DOHH2 (cell line): Measurements from ENCODE around the gene ADRA1B.

ENCODE experiments used
- H3F3A ChIP-seq: fragments of 200-600 bp; sonication (generic), shearing (Covaris generic); 2 replicates; pipeline ENCODE4 v1.6.0; 2016; ENCODE audit warnings: antibody characterized with exemption, mild to moderate bottlenecking; ENCODE audit not compliant: control insufficient read depth, insufficient read depth
- H3K27ac ChIP-seq: fragments of 200-600 bp; sonication (generic); 2 replicates; pipeline ENCODE4 v1.5.1; 2014; ENCODE audit warnings: low read depth, mild to moderate bottlenecking, low read length, moderate library complexity
- H3K27me3 ChIP-seq: fragments of 200-600 bp; sonication (generic); 2 replicates; pipeline ENCODE4 v1.6.1; 2014; ENCODE audit warnings: mild to moderate bottlenecking, low read length, mixed read lengths; ENCODE audit not compliant: control insufficient read depth
- H3K36me3 ChIP-seq: fragments of 200-600 bp; sonication (generic); 2 replicates; pipeline ENCODE4 v1.6.1; 2014; ENCODE audit warnings: mild to moderate bottlenecking, low read length, moderate library complexity, mixed read lengths; ENCODE audit not compliant: control insufficient read depth
- H3K4me1 ChIP-seq: fragments of 200-600 bp; sonication (generic); 2 replicates; pipeline ENCODE4 v1.6.1; 2014; ENCODE audit warnings: mild to moderate bottlenecking, low read length, mixed read lengths; ENCODE audit not compliant: control insufficient read depth
- H3K4me2 ChIP-seq: fragments of 200-600 bp; sonication (generic); 2 replicates; pipeline ENCODE4 v1.6.0; 2014; ENCODE audit warnings: mild to moderate bottlenecking, low read length, moderate library complexity
- H3K4me3 ChIP-seq: fragments of 200-600 bp; sonication (generic); 2 replicates; pipeline ENCODE4 v1.5.1; 2014; ENCODE audit warnings: mild to moderate bottlenecking, low read length, mixed read lengths
- H3K79me2 ChIP-seq: fragments of 200-600 bp; sonication (generic); 2 replicates; pipeline ENCODE4 v1.6.1; 2014; ENCODE audit warnings: mild to moderate bottlenecking, low read length, mixed read lengths; ENCODE audit not compliant: control insufficient read depth
- H3K9me2 ChIP-seq: fragments of 200-600 bp; sonication (generic); replicated peaks from 2 replicates; pipeline ENCODE4 v1.6.1; 2014; ENCODE audit warnings: mild to moderate bottlenecking, low read length, mixed read lengths; ENCODE audit not compliant: control insufficient read depth
- H3K9me3 ChIP-seq: fragments of 200-600 bp; sonication (generic); 2 replicates; pipeline ENCODE4 v1.6.1; 2014; ENCODE audit warnings: antibody characterized with exemption, low read length, mixed read lengths; ENCODE audit not compliant: control insufficient read depth, insufficient read depth
- H4K20me1 ChIP-seq: fragments of 200-600 bp; sonication (generic); 2 replicates; pipeline ENCODE4 v1.6.0; 2014; ENCODE audit warnings: low read depth, mild to moderate bottlenecking, antibody characterized with exemption, low read length, moderate library complexity; ENCODE audit not compliant: control insufficient read depth, insufficient read depth
- CTCF ChIP-seq: fragments of 200-600 bp; sonication (generic); IDR thresholded peaks from one replicate; pipeline ENCODE4 v1.5.1; 2014; ENCODE audit warnings: antibody characterized with exemption, mild to moderate bottlenecking, low read depth, low read length; ENCODE audit not compliant: poor library complexity, severe bottlenecking
- EZH2phosphoT487 ChIP-seq: fragments of 200-600 bp; sonication (generic); IDR thresholded peaks from 2 replicates; pipeline ENCODE4 v1.6.1; 2017; ENCODE audit warnings: borderline replicate concordance, mild to moderate bottlenecking, antibody characterized with exemption, low read length, moderate library complexity, mixed read lengths

Gene ADRA1B

DNA sequence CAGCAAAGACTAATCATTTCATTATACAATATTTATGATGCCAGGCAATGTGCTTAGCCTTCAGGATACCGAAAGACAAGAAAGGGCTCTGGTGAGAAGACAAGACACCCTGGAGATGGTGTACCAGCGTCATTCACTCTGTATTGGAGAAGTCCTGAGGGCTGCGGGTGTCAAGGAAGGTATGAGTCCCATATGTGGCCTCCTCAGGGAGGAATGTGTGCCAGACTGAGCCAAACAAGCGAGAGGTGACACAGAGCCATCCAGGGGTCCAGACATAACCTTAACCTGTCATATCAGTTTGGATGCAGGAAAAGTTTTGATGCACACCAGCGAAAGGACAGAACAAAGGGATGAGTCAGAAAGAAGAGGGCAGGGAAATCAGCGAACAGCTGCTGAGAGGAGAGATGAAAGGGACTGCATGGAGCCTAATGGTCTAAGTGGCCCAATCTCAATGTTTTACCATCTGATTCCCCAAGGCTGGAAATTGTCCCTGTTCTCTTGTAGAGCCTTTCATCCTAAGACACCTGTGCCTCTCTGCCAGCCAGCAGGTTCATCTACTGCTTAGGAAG lies 38.9 kb downstream of the ADRA1B start:
- Histone ChIP-seq H3F3A (no peaks in the 10 kb centered on the region), H3K9me2 (no peaks in the 10 kb centered on the region), H3K4me2 (no peak overlapping the region), H3K27me3 (peaks cover 10% of the 10 kb centered on the region), H3K4me3 (no peak overlapping the region), H3K9me3 (no peaks in the 10 kb centered on the region), H3K4me1 (no peaks in the 10 kb centered on the region), H3K27ac (no peak overlapping the region), H3K36me3 (no peaks in the 10 kb centered on the region), H4K20me1 (no peaks in the 10 kb centered on the region), H3K79me2 (no peaks in the 10 kb centered on the region)
- TF ChIP-seq EZH2phosphoT487 (no peak), CTCF (no peak)

GRCh38 chr5:159956074-159956473 lies 39.8 kb downstream of the ADRA1B start:
- Histone ChIP-seq H3K79me2 (no peaks in the 10 kb centered on the region), H3K4me2 (no peak overlapping the region), H3K9me3 (no peaks in the 10 kb centered on the region), H3K36me3 (no peaks in the 10 kb centered on the region), H3F3A (no peaks in the 10 kb centered on the region), H4K20me1 (no peaks in the 10 kb centered on the region), H3K4me1 (no peaks in the 10 kb centered on the region), H3K9me2 (no peaks in the 10 kb centered on the region), H3K27me3 (peaks cover 10% of the 10 kb centered on the region), H3K4me3 (no peak overlapping the region), H3K27ac (no peak overlapping the region)
- TF ChIP-seq EZH2phosphoT487, result no peak
- TF ChIP-seq CTCF, result no peak

- H3K27ac ChIP-seq, result no peak overlapping the region
- no peak overlapping the region for H3K4me2 ChIP-seq
- H3K9me2 ChIP-seq, result no peaks in the 10 kb centered on the region
- no peaks in the 10 kb centered on the region for H3K4me1 ChIP-seq
- no peaks in the 10 kb centered on the region for H3K36me3 ChIP-seq
- no peaks in the 10 kb centered on the region for H3K9me3 ChIP-seq
- H3K79me2 ChIP-seq, result no peaks in the 10 kb centered on the region
- H3K4me3 ChIP-seq, result no peak overlapping the region
- H4K20me1 ChIP-seq, result no peaks in the 10 kb centered on the region
- H3K27me3 ChIP-seq, result peaks cover 13% of the 10 kb centered on the region
- H3F3A ChIP-seq, result no peaks in the 10 kb centered on the region
- no peak for TF ChIP-seq CTCF
- no peak for TF ChIP-seq EZH2phosphoT487
These were observed 45.2 kb downstream of the ADRA1B start for GRCh38 chr5:159961176-159962160.
